HG02798 (cell line): ENCODE data around the gene ANKRD36B.
A peak's percentile ranks its signal among the peaks of the same experiment; 100 is the strongest.
"Not testable (repeated sequence)": the region's sequence is repeated elsewhere in the genome, so short reads cannot be mapped to it uniquely, and the experiment has no call there.

Experiments used
- ATAC-seq: cut with Tn5 transposase; IDR thresholded peaks from one replicate; pipeline ENCODE4 v1.9.1; 2021; ENCODE audit warnings: mild to moderate bottlenecking; ENCODE audit not compliant: unreplicated experiment, poor library complexity

ANKRD36B gene

DNA sequence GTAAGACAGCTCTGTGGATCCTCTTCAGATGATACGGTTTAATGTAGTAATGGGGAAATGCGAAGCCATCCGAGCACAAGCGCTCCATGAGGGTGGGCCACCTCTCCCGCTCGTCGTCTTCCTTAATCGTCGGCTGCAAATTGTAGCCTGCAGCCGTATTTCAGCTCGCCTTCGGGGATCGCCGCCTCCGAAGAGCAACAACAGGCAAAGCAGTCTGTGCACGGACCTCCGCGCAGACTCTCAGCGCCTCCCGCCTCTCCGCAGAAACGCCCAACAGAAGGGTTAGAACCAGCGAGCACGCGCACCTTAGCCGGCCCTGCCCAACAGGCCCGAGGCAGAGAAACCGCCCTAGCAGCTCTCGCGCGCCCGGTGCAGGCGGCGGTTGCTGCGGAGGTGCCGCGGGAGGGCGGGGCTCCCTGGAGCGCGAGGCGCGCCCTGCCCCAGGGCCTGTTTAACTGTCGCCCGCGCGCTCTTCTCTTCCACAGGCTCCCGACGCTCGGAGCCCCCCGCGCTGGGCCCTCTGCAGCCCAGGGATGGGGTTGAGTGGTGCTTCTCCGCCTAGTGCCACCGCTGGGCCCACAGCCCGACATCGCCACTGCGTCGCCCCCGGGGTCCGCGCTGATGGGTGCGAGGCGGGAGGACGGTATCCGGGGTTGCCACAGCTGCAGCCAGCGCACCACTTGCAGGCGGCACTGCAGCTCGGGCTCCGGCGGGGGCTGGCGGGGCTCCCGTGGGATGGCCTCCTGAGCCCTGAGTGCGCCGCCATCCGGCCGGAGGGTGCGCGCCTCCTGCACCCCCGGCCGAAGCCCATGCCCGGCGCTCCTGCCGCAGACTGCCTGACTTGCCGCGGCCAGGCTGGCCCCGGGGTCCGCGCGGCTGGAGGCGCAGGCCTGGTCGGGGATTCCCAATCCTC is at the start of gene ANKRD36B:
TSS of gene ANKRD36B (minus strand) at position 280 of the 913 bp plus-strand sequence. CDS start at position 88, 192 bp downstream.
- ATAC-seq, result peak; percentile 71

DNA sequence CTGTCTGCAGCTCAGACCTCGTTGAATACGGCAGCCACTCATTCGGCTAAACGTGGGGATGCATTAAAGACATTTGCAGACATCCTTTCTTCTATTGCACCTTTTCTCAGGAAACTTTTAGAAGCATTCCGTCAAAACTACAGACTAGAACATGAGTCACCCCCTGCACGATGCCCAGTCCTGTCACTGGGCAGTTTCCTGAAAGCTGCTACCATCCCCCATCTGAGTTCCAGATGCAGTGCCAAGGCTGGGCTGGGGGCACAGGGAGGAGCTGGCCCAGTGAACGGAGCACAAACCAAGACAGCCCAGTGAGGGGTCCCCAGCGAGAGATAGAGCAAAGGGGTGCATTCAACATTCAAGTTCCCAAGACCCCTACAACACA is 36.4 kb upstream of the ANKRD36B start:
- not testable (repeated sequence) for ATAC-seq

DNA sequence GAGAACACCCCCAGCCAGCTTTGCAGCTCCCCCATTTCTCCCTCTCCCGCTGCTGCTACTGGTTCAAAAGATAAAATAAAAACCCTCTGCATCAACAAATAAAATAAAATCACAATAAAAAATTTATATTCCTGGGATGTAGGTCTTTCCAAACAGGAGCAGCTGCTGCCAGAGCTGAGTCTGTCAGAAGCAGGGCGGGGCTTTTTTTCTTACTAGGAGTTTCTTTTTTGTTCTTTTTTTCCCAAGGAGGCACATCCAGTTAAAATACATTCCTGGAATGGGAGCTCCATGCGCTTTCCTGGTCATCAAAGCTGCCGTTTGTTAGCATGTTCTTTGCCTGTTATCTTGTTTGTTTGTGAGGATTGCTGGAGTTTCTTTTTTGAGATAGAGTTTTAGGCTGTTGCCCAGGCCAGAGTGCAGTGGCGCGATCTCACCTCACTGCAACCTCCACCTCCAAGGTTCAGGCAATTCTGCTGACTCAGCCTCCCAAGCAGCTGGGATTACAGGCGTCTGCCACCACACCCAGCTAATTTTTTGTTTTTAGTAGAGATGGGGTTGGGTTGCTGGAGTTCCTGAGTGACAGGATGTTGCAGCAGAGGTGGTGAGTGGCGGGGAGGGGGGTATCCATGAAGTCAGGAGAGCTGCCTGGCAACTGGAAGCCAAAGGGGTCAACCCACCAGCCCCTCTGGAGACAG is 35.8 kb upstream of the ANKRD36B start:
- not testable (repeated sequence) for ATAC-seq

DNA sequence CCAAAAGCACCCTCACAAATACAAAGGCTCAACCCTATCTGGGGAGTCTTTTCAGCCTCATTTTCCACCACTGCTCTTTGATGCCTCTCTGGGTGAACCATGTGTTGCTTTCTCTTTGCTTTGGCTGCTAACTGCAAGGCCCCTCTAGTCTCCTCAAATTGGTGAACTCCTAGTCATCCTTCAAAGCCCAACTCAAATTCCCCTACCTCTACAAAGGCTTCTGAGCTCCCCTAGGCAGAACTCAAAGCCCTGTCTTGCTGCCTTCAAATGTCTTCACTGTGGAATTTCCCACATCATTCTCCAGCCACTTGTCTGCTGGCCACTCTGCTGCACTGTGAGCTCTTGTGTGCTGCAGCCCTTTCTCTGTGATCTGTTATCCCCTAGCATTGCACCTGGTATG is 33.3 kb upstream of the ANKRD36B start:
- not testable (repeated sequence) for ATAC-seq

DNA sequence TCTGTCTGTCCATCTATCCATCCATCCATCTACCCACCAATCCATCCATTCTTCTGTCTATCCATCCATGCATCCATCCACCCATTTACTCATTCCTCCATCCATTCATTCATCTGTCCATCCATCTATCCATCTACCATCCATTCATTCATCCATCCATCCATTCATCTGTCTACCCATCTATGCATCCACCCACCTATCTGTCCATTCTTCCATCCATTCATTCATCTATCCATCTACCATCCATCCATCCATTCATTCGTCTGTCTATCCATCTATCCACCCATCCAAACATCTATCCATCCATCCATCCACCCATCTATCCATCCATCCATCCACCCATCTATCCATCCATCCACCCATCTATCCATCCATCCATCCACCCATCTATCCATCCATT is 30.8 kb upstream of the ANKRD36B start:
- not testable (repeated sequence) for ATAC-seq

DNA sequence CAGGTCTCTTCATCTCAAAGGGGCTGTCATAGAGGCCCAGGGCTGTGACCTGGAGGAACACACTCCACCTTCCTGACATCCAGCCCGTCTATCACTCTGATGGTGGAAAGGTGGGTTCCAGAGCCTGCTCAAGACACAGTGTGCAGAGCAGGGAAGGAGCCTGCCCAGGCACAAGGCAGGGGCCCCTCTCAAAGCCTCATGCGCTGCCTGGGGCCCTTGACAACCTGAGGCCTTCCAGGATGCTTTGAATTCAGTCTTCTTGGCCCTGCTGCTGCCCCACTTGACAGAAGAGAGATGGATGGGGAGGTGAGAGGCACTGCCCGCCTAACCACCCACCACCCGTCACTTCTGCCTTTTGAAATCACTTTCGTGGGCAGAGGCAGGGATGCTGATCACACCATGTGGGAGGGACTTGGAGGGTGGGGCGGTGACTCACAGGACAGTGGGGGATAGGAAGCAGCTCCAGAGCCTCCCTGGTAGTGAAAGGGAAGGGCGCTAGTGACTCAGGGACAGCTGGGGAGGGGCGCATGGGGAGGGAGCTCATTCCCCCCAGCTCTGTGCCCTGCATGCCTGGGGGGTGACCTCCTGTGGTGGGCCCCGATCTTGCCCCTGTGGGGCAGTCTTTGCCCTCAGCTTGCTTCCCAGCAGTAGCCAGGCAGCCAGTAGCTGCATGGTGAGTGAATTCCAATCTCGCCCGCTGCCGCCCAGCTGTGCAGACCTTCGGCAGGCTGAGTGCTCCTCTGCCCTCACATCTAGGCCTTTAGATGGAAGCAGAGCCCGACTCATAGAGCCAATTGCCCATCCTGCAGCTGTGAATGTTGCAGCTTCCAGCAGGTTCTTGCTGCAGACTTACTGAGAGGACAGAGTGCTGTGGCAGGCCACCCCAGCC is 29.5 kb upstream of the ANKRD36B start:
- not testable (repeated sequence) for ATAC-seq

DNA sequence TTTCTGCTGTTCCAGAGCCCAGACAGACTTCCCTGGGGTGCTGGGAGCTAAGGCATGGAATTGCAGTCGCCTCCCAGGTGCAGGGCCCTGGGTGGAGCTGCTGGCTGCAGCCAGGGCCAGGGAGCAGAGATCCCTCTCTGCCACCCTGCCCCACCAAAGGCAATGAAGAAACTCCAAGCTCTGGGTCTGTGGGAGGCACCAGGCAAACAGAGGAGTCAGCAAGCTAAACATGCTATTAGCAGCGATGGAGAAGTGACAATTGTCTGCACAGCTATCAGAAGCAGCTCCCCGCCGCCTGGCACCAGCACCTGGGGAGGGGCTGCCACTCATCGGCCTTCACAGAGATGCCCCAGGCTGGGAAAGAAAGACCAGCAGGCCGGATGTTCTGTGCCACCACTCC is 28.2 kb upstream of the ANKRD36B start:
- no peak for ATAC-seq

DNA sequence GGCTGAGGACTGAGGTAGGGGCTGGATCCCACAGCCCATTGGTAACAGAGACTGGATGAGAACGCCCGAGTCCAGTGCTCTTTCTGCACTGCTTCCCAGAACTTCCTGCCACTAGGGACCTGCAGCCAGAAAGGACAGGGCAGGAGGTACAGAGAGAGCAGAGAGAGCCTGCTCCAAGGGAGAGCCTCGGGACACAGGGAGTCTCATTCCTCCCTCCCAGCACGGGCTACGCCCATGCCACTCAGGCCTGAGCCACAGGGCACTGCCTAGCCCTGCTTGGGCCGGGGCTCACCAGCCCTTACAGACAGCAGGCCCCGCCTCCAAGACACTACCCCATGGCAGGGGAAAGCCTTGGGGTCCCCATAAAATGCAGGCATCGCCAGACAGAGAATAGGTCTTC is 26.1 kb upstream of the ANKRD36B start:
- not testable (repeated sequence) for ATAC-seq

DNA sequence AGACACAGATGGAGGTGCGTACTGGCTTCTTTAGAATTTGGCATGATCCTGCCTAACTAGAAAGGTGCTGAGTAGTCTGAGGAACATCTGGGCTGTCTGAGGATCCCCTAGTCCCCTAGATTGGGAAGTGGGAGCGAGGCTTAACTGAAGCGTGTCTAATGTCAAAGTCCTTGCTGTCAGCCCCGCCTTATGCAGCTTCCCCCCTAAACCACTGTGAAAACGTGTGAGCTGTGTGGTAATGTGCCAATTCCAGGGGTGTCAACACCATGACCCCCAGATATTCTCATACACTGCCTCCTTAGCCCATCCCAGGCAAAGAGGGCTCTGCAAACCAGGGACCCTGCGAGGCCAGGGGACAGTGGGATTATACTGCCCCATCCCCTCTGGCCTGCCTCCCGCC is 22.2 kb upstream of the ANKRD36B start:
- ATAC-seq, result not testable (repeated sequence)

DNA sequence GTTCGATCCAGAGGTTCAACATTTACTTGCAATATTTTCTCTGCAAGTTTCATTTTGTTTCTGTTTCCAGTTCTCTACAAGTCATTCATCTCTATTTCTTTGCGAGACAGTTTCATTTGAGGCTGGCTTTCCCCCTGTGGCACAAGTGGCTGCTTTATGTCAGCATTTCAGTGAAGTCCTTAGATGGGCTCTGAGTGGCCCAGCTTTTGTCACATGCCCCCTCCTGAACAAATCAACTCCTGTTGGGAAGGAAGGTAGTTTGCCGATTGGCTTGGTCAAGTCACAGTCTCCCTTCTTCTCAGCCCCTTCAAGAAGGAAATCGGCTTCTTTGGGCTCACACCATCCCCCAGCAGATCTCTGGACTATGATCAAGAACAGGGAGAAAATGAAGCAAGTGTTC is 19.1 kb upstream of the ANKRD36B start:
- not testable (repeated sequence) for ATAC-seq

DNA sequence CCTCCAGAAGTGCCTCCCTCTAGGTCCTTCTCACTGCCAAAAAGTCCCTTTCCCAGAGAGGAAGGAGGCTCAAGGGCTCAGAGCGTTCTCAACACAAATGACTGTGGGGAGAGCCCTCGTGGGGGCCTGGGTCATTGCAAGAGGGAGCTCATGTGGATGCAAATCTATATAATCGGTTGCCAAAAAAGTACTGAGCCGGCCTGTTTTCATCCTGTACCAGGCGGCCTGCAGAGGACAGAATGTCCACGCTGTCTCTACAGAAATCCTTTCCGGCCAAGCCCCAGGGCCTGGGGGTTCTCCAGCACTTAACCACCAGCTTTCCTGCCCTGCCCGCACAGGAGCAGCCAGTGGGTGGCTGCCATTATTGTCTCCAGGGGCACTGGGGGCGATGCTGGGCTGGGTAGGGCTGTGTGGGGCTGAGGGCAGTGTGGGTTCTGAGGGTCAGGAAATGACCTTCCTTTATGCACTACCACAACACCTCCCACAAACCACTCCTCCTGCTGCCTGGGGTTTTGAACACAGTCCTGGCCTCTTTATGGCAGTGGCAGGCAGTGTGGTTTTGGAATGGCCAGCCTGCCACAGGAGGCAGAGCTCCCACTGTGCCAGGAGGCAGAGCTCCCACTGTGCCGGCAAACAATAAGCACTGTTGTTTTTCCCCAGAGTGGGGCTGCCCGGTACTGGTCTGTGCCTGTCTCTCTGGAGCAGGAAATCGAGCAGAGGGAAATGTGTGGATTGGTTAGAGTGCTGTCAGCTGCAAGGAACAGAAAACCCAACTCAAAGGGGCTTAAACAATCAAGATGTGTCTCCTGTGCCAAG is 16.1 kb upstream of the ANKRD36B start:
- not testable (repeated sequence) for ATAC-seq

DNA sequence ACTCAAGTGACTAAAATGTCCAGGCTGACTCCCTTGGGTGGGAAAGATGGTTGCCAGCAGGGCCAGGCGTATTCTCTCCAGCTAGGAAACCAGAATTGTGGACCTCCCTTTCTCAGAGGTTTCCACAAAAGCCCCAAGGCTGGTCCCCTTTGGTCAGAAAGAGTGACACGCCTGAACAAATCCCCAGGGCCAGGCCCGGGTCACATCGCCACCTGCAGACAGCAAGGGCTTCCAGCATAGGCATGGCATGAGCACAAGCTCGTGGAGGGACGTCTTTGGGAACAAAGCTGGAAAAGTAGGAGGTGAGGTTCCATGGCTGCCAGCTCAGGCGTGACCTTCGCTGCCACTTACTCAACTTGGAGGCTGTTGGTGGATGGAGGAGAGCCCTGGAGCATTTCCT is 15.4 kb upstream of the ANKRD36B start:
- peak; percentile 50 for ATAC-seq

DNA sequence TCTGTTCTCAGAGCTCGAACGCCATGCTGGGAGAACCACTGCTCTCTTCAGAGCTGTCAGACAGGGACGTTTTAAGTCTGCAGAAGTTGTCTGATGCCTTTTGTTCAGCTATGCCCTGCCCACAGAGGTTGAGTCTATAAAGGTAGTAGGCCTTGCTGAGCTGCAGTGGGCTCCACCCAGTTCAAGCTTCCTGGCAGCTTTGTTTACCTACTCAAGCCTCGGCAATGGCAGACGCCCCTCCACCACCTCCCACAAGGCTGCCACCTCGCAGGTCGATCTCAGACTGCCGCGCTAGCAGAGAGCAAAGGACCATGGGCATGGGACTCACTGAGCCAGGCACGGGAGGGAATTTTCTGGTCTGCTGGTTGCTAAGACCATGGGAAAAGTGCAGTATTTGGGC is 11.9 kb upstream of the ANKRD36B start:
- not testable (repeated sequence) for ATAC-seq

DNA sequence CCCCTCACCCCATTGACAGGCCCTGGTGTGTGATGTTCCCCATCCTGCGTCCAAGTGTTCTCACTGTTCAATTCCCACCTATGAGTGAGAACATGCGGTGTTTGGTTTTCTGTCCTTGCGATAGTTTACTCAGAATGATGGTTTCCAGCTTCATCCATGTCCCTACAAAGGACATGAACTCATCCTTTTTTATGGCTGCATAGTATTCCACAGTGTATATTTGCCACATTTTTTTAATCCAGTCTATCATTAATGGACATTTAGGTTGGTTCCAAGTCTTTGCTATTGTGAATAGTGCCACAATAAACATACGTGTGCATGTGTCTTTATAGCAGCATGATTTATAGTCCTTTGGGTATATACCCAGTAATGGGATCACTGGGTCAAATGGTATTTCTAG is 6.5 kb upstream of the ANKRD36B start:
- not testable (repeated sequence) for ATAC-seq

DNA sequence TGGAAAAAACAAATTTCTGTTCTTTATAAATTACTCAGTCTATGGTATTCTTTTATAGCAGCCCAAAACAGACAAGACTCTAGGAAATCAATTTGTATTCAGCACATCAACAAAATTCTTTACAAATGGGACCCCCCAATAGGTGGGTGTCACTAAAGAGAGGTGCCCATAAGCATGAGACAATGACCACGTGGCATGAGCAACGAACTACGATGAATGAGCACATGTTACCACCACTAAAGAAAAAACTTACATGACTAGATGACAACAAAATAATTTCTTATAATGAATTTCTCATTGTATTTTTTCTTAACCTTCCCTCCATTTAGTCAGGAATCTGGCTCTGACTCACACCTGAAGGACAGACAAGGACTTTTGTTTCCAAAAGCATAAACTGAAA is 3.8 kb upstream of the ANKRD36B start:
- not testable (repeated sequence) for ATAC-seq

DNA sequence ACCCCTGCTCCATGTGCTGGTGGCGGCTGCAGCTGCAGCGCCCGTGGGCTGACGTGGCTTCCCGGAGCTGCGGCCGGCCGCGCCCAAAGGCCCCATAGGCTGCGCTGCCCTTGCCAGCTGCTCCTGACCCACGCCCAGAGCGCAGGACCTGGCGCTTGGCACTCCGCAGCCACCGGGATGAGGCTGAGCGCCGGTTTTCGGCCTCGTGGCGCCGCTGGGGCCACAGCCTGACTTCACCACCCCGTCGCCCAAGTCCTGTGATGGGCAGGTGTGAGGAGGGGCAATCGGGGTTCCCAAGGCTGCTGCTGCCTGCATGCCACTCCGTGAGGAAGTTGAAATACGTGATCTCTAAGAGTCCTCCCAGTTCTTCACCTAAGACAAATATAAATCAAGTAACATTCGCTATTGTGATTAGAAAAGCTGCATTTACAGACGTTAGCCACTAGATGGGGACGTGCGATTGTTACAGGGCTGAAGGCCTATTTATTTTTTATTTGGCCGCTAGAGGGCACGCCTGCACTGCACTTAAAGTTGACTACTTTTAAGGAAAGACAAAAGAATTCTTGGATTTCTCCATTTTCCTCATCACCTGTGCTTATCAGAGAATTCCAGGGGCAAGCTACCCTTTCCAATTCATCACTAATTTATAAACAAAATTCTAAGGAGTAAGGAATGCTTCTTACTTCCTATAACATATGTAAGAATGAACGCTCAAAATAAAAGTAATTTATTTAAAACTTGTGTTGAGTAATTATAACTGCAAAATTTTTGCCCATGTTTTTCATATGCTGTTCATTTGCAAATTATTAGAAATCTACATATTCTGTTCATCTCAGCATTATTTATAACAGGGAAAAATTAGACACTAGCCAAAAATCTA is 1.1 kb upstream of the ANKRD36B start:
- peak; percentile 62 for ATAC-seq

DNA sequence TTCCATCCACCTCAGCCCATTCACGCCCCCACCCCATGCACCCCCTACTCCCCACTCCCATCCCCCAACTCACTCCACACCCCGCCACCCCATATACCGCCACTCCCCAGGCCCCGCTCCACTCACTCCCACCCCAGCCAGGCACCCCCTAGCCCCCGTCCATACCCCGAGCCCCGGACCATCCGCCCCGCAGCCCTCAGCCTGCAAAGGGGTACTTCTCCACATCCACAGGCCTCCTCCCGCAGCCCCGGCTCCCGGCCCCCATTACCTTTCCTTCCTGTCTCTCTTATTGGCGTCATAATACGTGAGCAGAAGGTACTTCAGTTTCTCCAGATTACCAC is 450 bp downstream of the ANKRD36B start:
- ATAC-seq, result not testable (repeated sequence)

DNA sequence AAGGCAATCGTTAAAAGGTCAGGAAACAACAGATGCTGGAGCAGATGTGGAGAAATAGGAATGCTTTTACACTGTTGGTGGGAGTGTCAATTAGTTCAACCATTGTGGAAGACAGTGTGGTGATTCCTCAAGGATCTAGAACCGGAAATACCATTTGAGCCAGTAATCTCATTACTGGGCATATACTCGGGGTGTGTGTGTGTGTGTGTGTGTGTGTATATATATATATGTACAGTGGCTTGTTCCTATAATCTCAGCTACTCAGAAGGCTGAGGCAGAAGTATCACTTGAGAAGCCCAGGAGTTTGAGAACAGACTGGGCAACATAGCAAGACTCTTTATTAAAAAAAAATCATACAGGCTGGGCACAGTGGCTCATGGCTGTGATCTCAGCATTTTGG is 24.0 kb downstream of the ANKRD36B start:
- ATAC-seq, result not testable (repeated sequence)

DNA sequence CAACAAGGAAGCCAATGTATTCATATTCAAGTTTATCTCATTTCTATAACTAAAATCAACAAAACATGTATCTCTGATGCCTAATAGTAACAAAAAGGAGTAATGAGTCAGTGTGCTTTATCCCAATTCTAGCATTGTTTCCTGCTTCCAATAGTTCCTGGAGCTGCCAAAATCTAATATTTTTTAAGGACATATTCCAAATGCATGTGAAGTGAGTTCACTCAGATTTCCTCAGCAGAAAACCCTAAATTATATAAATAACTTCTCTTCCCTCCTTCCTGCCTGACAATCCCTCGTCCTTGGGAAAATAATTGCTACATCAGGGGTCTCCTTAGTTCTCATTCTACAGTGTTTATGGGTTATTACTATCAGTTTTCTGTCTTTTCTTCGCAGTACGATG is 37.3 kb downstream of the ANKRD36B start:
- not testable (repeated sequence) for ATAC-seq
